Hepatocyte (in vitro differentiated cells): Measurements from ENCODE around the gene TNS3. TPM values are rescaled to one million over a fixed set of nuclear protein-coding genes. Genes with fewer than 3 reads are reported as not detected.
"Not testable (repeated sequence)": the region's sequence is repeated elsewhere in the genome, so short reads cannot be mapped to it uniquely, and the experiment has no call there.

Source experiments
- DNase-seq: peaks from one replicate; pipeline ENCODE4 v3.0.0-alpha.2; 2016; ENCODE audit warnings: low spot score
- H2AFZ ChIP-seq: fragments of 200-600 bp; sonication (generic); 2 replicates; pipeline ENCODE4 v1.6.0; 2016; ENCODE audit warnings: antibody characterized with exemption, mild to moderate bottlenecking
- H3K27ac ChIP-seq: fragments of 200-600 bp; sonication (generic); 2 replicates; pipeline ENCODE4 v1.5.1; 2016; ENCODE audit warnings: mild to moderate bottlenecking
- H3K27me3 ChIP-seq: fragments of 200-600 bp; sonication (generic); 2 replicates; pipeline ENCODE4 v1.6.1; 2016
- H3K36me3 ChIP-seq: fragments of 200-600 bp; sonication (generic); replicated peaks from 2 replicates; pipeline ENCODE4 v1.5.1; 2016; ENCODE audit warnings: low read depth; ENCODE audit not compliant: insufficient read depth
- H3K4me1 ChIP-seq: fragments of 200-600 bp; sonication (generic); 2 replicates; pipeline ENCODE4 v1.5.1; 2016; ENCODE audit warnings: mild to moderate bottlenecking, moderate library complexity; ENCODE audit not compliant: insufficient read depth
- H3K4me2 ChIP-seq: fragments of 200-600 bp; sonication (generic); 2 replicates; pipeline ENCODE4 v1.6.0; 2016
- H3K4me3 ChIP-seq: fragments of 200-600 bp; sonication (generic); 2 replicates; pipeline ENCODE4 v1.5.1; 2016; ENCODE audit warnings: mild to moderate bottlenecking
- H3K79me2 ChIP-seq: fragments of 200-600 bp; sonication (generic); 2 replicates; pipeline ENCODE4 v1.6.0; 2017; ENCODE audit warnings: mild to moderate bottlenecking
- H3K9me2 ChIP-seq: fragments of 200-600 bp; sonication (generic); replicated peaks from 2 replicates; pipeline ENCODE4 v1.6.0; 2017; ENCODE audit warnings: mild to moderate bottlenecking; ENCODE audit not compliant: insufficient read depth
- H3K9me3 ChIP-seq: fragments of 200-600 bp; sonication (generic); 2 replicates; pipeline ENCODE4 v1.5.1; 2016; ENCODE audit warnings: low read depth, mild to moderate bottlenecking
- H4K20me1 ChIP-seq: fragments of 200-600 bp; sonication (generic); 2 replicates; pipeline ENCODE4 v1.6.0; 2016; ENCODE audit warnings: mild to moderate bottlenecking; ENCODE audit not compliant: insufficient read depth, poor library complexity, severe bottlenecking
- EZH2 ChIP-seq: fragments of 200-600 bp; sonication (generic); IDR thresholded peaks from 2 replicates; pipeline ENCODE4 v1.6.1; 2016; ENCODE audit warnings: antibody characterized with exemption, mild to moderate bottlenecking, borderline replicate concordance
- EZH2phosphoT487 ChIP-seq: fragments of 200-600 bp; sonication (generic); IDR thresholded peaks from one replicate; pipeline ENCODE4 v1.6.1; 2018; ENCODE audit warnings: antibody characterized with exemption, mild to moderate bottlenecking, low read depth, moderate library complexity; ENCODE audit not compliant: unreplicated experiment, severe bottlenecking
- WGBS: methylation state at CpG from one replicate; pipeline ENCODE4 v1.1.6; 2016; ENCODE audit warnings: low lambda C conversion rate; ENCODE audit errors: missing lambda C conversion rate; 5-methylcytosine and 5-hydroxymethylcytosine counted together
- polyA plus RNA-seq: library from polyadenylated mRNA; unstranded; fragments of >200 nt; fragmentation: Nextera tagmentation; extraction: Ambion mirVana; gene quantifications from 2 replicates; pipeline ENCODE4 v1.2.1, GENCODE V29; 2016
- total RNA-seq: library from RNA; depleted of rRNA; stranded (reverse); fragments of >200 nt; gene quantifications from 2 replicates; pipeline ENCODE4 v1.2.3, GENCODE V29; 2014
- TF ChIP-seq, protein P1 (sequence below): fragments of 200-600 bp; sonication (generic); IDR thresholded peaks from 2 replicates; pipeline ENCODE4 v1.5.1; 2016; ENCODE audit warnings: antibody characterized with exemption, mild to moderate bottlenecking; ENCODE audit not compliant: poor library complexity

The TNS3 gene
- total and polyA plus RNA-seq, 2 experiments from 2014 or later: 30.0 to 73.3 TPM

DNA sequence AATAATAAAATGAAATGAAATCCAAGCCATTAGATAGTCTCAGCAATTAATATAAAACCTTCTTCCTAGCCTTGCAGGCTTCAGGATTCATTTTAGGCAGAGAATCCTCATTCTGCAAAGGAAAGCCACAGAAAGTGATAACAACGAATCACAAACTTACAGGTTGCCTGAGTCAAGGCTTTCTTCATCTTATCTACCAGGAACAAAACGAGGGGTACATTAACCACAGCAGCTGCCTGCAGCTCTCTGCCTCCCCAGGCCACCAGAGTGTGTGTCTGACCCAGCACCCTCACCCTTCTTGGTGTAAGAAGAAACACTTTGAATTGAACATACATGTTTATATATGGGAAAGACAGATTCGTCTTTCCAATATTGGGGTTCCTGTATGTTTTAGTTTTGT, 12.5 kb upstream of the TNS3 start:
- no peak overlapping the region for H3K27ac ChIP-seq
- no peaks in the 10 kb centered on the region for H4K20me1 ChIP-seq
- no peak overlapping the region for H3K4me2 ChIP-seq
- TF ChIP-seq EZH2phosphoT487 (no peak), EZH2 (no peak)
- TF ChIP-seq, protein P1, sequence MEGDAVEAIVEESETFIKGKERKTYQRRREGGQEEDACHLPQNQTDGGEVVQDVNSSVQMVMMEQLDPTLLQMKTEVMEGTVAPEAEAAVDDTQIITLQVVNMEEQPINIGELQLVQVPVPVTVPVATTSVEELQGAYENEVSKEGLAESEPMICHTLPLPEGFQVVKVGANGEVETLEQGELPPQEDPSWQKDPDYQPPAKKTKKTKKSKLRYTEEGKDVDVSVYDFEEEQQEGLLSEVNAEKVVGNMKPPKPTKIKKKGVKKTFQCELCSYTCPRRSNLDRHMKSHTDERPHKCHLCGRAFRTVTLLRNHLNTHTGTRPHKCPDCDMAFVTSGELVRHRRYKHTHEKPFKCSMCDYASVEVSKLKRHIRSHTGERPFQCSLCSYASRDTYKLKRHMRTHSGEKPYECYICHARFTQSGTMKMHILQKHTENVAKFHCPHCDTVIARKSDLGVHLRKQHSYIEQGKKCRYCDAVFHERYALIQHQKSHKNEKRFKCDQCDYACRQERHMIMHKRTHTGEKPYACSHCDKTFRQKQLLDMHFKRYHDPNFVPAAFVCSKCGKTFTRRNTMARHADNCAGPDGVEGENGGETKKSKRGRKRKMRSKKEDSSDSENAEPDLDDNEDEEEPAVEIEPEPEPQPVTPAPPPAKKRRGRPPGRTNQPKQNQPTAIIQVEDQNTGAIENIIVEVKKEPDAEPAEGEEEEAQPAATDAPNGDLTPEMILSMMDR: no peak
- no peaks in the 10 kb centered on the region for H3K79me2 ChIP-seq
- no peak for DNase-seq
- H2AFZ ChIP-seq: no peak overlapping the region
- peaks cover 12% of the 10 kb centered on the region for H3K4me1 ChIP-seq
- WGBS: 71% methylated on average over 3 of the region's 3 CpGs
- H3K4me3 ChIP-seq: no peak overlapping the region
- no peaks in the 10 kb centered on the region for H3K9me2 ChIP-seq
- H3K36me3 ChIP-seq: no peaks in the 10 kb centered on the region
- no peaks in the 10 kb centered on the region for H3K9me3 ChIP-seq
- no peaks in the 10 kb centered on the region for H3K27me3 ChIP-seq

- H3K4me2 ChIP-seq: peak overlapping the region; percentile 52
- no peaks in the 10 kb centered on the region for H3K27me3 ChIP-seq
- peak overlapping the region; percentile 68 for H3K27ac ChIP-seq
- 40% methylated on average over 17 of the region's 17 CpGs for WGBS
- no peak overlapping the region for H2AFZ ChIP-seq
- peaks cover 15% of the 10 kb centered on the region for H3K4me1 ChIP-seq
- no peaks in the 10 kb centered on the region for H3K9me3 ChIP-seq
- no peaks in the 10 kb centered on the region for H3K36me3 ChIP-seq
- no peaks in the 10 kb centered on the region for H3K79me2 ChIP-seq
- H3K9me2 ChIP-seq: no peaks in the 10 kb centered on the region
- no peak for TF ChIP-seq EZH2phosphoT487
- no peak for TF ChIP-seq EZH2
- peak; percentile 27 for DNase-seq
- H3K4me3 ChIP-seq: no peak overlapping the region
- H4K20me1 ChIP-seq: no peaks in the 10 kb centered on the region
Measured at GRCh38 chr7:47591655-47592572, 10.0 kb upstream of the TNS3 start.

GRCh38 chr7:47591089-47591654, 9.3 kb upstream of the TNS3 start:
- Histone ChIP-seq H3K4me1 (peaks cover 15% of the 10 kb centered on the region), H4K20me1 (no peaks in the 10 kb centered on the region), H3K79me2 (no peaks in the 10 kb centered on the region), H3K9me2 (no peaks in the 10 kb centered on the region), H2AFZ (no peak overlapping the region), H3K27me3 (no peaks in the 10 kb centered on the region), H3K4me2 (peak overlapping the region; percentile 52), H3K36me3 (no peaks in the 10 kb centered on the region), H3K9me3 (no peaks in the 10 kb centered on the region), H3K4me3 (no peak overlapping the region), H3K27ac (peak overlapping the region; percentile 68)
- TF ChIP-seq EZH2: no peak
- TF ChIP-seq, protein P1: no peak
- TF ChIP-seq EZH2phosphoT487: no peak
- WGBS: 86% methylated on average over 8 of the region's 8 CpGs
- DNase-seq: no peak

- H3K4me1 ChIP-seq: peaks cover 15% of the 10 kb centered on the region
- not testable (repeated sequence) for H3K27ac ChIP-seq, H3K9me2 ChIP-seq, H3K4me2 ChIP-seq, H3K27me3 ChIP-seq, H4K20me1 ChIP-seq, H2AFZ ChIP-seq, H3K4me3 ChIP-seq, H3K79me2 ChIP-seq, H3K9me3 ChIP-seq, H3K36me3 ChIP-seq, DNase-seq
- WGBS: 84% methylated on average over 5 of the region's 5 CpGs
Measured at GRCh38 chr7:47590215-47590614, 8.3 kb upstream of the TNS3 start.
